ENCODE data around the gene RNF2.
"Not testable (repeated sequence)": the region's sequence is repeated elsewhere in the genome, so short reads cannot be mapped to it uniquely, and the experiment has no call there.

The RNF2 gene

DNA sequence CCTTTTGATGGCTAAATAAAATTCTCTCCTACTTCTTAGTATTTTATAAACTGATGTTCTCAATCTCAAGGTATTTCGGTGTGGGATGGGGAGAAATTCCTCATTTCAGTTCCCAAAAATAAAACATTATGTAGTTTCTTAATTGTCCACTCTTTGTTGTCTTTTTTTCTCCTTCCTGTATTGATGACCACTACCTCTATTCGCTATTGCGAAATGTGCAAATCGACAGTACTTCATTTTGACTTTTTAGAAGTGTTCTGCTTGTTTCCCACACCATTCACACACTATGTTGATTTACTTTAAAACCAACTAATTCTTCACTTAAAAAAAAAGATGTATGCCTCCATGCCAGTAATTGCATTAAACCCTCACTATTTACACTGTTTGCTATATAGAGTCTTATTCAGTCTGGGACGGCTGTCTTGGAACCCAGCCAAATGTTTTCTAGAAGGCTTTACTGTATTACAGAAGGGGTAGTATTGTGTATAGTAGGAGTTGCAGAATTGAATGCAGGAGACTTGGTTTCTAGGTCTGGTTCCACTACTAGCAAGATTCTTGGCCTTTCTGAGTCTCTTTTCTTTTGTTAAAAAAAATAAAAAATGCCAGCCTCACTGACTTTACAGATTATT is 5.6 kb downstream of the RNF2 start:
- DNase-seq (ENCODE audit: low read depth in 2 of 2) = no peak

DNA sequence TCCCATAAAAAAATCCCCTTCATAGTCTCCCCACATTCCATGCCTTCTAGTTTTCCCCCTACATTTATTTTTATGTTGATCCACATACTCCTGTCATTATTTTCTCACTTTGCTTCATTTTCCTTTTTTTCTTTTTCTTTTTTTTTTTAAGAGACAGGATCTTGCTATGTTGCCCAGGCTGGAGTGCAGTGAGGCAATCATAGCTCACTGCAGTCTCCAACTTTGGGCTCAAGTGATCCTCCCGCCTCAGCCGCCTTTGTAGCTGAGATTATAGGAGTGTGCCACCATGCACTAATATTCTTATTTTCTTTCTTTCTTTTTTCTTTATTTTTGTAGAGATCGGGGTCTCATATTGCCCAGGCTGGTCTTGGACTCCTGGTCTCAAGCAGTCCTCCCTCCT is 7.8 kb downstream of the RNF2 start:
- DNase-seq (ENCODE audit: low read depth in 2 of 2) = no peak

- no peak for DNase-seq (ENCODE audit: low read depth in 2 of 2)
These were observed 9.2 kb downstream of the RNF2 start for GRCh38 chr1:185054365-185055060.

DNA sequence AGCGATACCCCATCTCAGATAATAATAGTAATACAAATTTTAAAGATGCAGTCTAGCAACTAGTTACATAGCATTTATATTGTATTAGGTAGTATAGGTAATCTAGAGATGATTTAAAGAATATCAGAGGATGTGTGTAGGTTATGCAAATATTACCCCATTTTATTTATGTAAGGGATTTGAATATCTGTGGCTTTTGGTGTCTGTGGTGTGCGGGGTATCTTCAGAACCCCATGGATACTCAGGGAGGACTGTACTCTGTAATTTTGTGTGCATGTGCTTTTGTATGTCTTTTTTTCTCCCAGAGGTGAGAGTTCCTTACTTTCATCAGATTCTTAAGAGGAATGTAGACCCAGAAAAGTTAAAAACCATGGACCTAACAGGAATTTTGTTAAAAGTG is 12.8 kb downstream of the RNF2 start:
- DNase-seq (ENCODE audit: low read depth in 2 of 2) = no peak

- DNase-seq (ENCODE audit: low read depth in 2 of 2) = no peak
These were observed 13.5 kb downstream of the RNF2 start for GRCh38 chr1:185058876-185059275.

DNA sequence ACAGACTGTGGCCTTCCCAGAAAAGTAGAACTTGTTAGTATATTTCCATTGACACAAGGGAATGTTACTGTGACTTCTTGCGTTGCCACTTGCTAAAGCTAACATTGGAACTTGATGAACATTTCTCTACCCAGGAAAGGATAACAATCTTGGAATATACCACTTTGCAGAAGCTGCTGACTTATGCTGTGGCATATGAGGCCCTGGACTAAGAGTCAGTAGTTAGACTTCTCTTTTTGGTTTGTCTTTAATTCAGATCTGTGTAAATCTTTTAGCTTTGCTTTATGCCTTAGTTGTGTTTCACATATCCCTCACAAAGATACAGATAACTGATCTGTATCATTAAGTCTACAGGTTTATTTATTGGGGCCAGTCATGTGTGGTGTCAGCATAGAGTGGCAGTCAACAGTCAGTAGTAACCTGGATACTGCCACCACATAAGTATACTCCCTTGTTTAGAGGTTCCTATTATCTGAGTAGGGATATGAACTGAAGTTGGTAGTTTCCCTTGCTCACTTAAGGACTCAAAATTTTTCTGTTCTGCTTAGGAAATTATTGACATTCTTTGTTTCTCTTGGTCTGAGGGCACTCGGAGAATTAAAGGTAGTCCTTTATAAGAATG is 14.7 kb downstream of the RNF2 start:
- no peak for DNase-seq (ENCODE audit: low read depth in 2 of 2)

GRCh38 chr1:185062710-185063370 is 17.5 kb downstream of the RNF2 start:
- no peak for DNase-seq (ENCODE audit: low read depth in 2 of 2)

DNA sequence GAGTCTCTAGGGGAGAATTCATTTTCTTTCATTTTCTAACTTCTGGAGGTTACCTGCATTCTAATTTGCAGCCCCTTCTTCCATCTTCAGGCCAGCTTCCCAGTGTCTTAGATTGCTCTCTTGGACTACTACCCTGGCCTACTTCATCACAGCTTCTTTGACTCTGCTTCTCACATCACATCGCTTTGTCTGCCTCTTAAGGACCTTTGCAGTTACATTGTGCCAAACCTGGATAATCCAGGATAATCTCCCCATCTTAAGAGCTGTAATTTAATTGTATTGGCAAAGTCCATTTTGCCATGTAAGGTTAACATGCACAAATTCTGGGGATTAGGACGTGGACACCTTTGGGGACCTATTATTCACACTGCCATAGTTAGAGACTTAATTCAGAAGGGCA is 18.4 kb downstream of the RNF2 start:
- DNase-seq (ENCODE audit: low read depth in 2 of 2) = no peak

GRCh38 chr1:185065006-185065405 is 19.6 kb downstream of the RNF2 start:
- not testable (repeated sequence) for DNase-seq (ENCODE audit: low read depth in 2 of 2)

- DNase-seq (ENCODE audit: low read depth in 2 of 2) = no peak
These were observed 20.8 kb downstream of the RNF2 start for GRCh38 chr1:185066181-185066580.

- DNase-seq (ENCODE audit: low read depth in 2 of 2) = no peak
These were observed 23.0 kb downstream of the RNF2 start for GRCh38 chr1:185068341-185068740.

GRCh38 chr1:185069202-185069772 is 23.9 kb downstream of the RNF2 start:
- DNase-seq (ENCODE audit: low read depth in 2 of 2) = no peak

DNA sequence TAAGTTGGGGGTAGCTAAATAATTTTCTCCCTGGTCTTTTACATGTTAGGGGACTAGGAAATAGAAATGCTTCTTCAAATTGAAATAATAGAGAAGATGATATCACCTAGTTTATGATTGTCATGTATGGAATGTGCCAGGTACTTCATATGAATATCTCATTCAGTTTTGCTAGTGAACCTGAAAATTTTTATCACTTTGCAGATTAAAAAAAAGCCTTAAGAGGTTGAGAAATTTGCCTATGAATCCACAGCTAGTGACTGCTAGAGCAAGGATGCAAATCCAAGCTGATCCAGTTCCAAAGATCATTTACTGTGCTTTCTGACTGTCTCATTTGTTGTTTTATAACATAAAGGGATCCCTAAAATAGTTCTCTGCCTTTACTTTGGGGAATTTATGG is 24.7 kb downstream of the RNF2 start:
- no peak for DNase-seq (ENCODE audit: low read depth in 2 of 2)

- no peak for DNase-seq (ENCODE audit: low read depth in 2 of 2)
These were observed 28.4 kb downstream of the RNF2 start for GRCh38 chr1:185073725-185074124.

GRCh38 chr1:185074307-185074706 is 28.9 kb downstream of the RNF2 start:
- DNase-seq (ENCODE audit: low read depth in 2 of 2) = no peak

GRCh38 chr1:185075476-185075875 is 30.1 kb downstream of the RNF2 start:
- DNase-seq (ENCODE audit: low read depth in 2 of 2) = no peak

GRCh38 chr1:185077374-185077773 is 32.0 kb downstream of the RNF2 start:
- DNase-seq (ENCODE audit: low read depth in 2 of 2) = no peak

DNA sequence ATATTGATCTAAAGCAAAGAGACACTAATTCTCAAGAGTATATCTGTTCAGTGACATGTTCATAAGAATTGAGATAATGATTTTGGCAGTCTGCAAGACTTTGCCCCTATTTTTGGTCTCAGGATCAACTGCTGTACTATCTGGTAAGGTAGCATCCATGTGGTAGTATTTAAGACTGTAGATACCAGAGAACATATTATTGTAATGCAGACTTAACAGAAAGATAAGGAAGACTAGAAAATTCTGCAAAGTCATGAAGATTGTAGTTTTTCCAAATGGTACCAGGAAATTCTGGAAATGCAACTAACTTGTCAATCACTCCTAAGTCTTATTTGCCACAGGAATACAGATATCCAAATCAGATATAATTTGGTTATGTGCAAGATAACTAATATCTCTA is 35.1 kb downstream of the RNF2 start:
- no peak for DNase-seq (ENCODE audit: low read depth in 2 of 2)

GRCh38 chr1:185083818-185084217 is 38.5 kb downstream of the RNF2 start:
- DNase-seq (ENCODE audit: low read depth in 2 of 2) = no peak

- DNase-seq (ENCODE audit: low read depth in 2 of 2) = no peak
These were observed 41.7 kb downstream of the RNF2 start for GRCh38 chr1:185087101-185087500.

DNA sequence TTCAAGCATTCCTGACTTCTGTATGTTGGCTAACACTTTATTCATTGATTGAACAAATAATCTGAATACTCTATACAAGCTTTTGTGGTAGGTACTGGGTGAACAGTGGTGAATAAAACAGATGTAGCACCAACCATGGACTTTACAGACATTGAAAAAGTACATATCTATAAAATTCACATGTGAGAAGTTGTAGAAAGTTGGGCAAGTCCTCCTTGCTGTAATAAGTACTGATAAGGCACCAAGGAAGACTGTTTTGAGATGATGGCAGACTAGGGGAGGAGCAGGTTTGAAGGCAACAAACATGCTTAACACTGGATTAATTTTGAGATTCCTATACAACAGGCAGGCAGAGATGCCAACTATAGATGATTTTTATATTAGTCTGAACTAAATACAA is 42.4 kb downstream of the RNF2 start:
- no peak for DNase-seq (ENCODE audit: low read depth in 2 of 2)

DNA sequence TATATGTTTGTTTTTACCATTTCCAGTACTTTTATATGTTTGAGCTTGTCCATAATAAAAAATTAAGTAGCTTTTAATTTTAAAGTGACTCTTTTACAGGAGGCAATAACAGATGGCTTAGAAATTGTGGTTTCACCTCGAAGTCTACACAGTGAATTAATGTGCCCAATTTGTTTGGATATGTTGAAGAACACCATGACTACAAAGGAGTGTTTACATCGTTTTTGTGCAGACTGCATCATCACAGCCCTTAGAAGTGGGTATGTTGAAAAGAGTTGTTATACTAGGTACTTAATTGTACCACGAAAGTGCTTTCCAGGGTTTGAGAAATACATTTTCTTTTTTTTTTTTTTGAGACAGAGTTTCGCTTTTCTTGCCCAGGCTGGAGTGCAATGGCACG is 46.1 kb downstream of the RNF2 start:
- no peak for DNase-seq (ENCODE audit: low read depth in 2 of 2)

All from stimulated activated CD4-positive, alpha-beta T cell treated with anti-CD3 and anti-CD28 coated beads, Interleukin-15, amount 100 ng/mL, for 48 hours (primary cell).